HG02840 (cell line): ENCODE results near the gene MYD88.
"Not testable (repeated sequence)": the region's sequence is repeated elsewhere in the genome, so short reads cannot be mapped to it uniquely, and the experiment has no call there.

Source experiments
- ATAC-seq: cut with Tn5 transposase; IDR thresholded peaks from one replicate; pipeline ENCODE4 v1.9.1; 2021; ENCODE audit warnings: mild to moderate bottlenecking, moderate library complexity, moderate number of reproducible peaks; ENCODE audit not compliant: unreplicated experiment, low FRiP score

MYD88 gene

GRCh38 chr3:38124324-38125122 is 13.9 kb upstream of the MYD88 start:
- ATAC-seq = no peak

- ATAC-seq = no peak
Measured at GRCh38 chr3:38125305-38126120, 12.9 kb upstream of the MYD88 start.

GRCh38 chr3:38126121-38126892 is 12.2 kb upstream of the MYD88 start:
- no peak for ATAC-seq

GRCh38 chr3:38127611-38128302 is 10.7 kb upstream of the MYD88 start:
- no peak for ATAC-seq

GRCh38 chr3:38128303-38128655 is 10.2 kb upstream of the MYD88 start:
- no peak for ATAC-seq

- ATAC-seq = no peak
Measured at GRCh38 chr3:38129058-38129457, 9.4 kb upstream of the MYD88 start.

- ATAC-seq = no peak
Measured at GRCh38 chr3:38130631-38131065, 7.8 kb upstream of the MYD88 start.

- no peak for ATAC-seq
Measured at GRCh38 chr3:38131621-38132369, 6.7 kb upstream of the MYD88 start.

- no peak for ATAC-seq
Measured at GRCh38 chr3:38133209-38133556, 5.3 kb upstream of the MYD88 start.

- ATAC-seq = no peak
Measured at GRCh38 chr3:38133557-38134405, 4.7 kb upstream of the MYD88 start.

- ATAC-seq = not testable (repeated sequence)
Measured at GRCh38 chr3:38134517-38135143, 3.8 kb upstream of the MYD88 start.

GRCh38 chr3:38135621-38136277 is 2.7 kb upstream of the MYD88 start:
- ATAC-seq = not testable (repeated sequence)

- no peak for ATAC-seq
Measured at GRCh38 chr3:38136393-38136776, 2.1 kb upstream of the MYD88 start.

- ATAC-seq = peak; percentile 86
Measured at GRCh38 chr3:38136777-38137614, 1.5 kb upstream of the MYD88 start, which contains the start of gene ACAA1. TSS of gene ACAA1 (minus strand) at chr3:38137127. CDS start at chr3:38137035, 92 bp downstream.

- ATAC-seq = no peak
Measured at GRCh38 chr3:38137615-38138348, 679 bp upstream of the MYD88 start.

GRCh38 chr3:38139191-38139590 is 730 bp downstream of the MYD88 start:
- no peak for ATAC-seq
